ENCODE results near the gene ZC3H11A.

The ZC3H11A gene

GRCh38 chr1:203799157-203799556 is 3.7 kb downstream of the ZC3H11A start:
- no peak for DNase-seq (ENCODE audit: low read depth)
- TF ChIP-seq CTCF (conservative IDR thresholded peaks at IDR 0.05; ENCODE audit: low read depth, low read length) = no peak
- H3K4me3 ChIP-seq (ENCODE audit: low read length) = no peak overlapping the region

GRCh38 chr1:203799971-203800370 is 4.5 kb downstream of the ZC3H11A start:
- DNase-seq (ENCODE audit: low read depth) = no peak
- no peak for TF ChIP-seq CTCF (conservative IDR thresholded peaks at IDR 0.05; ENCODE audit: low read depth, low read length)
- H3K4me3 ChIP-seq (ENCODE audit: low read length) = no peak overlapping the region

- no peak for DNase-seq (ENCODE audit: low read depth)
- TF ChIP-seq CTCF (conservative IDR thresholded peaks at IDR 0.05; ENCODE audit: low read depth, low read length) = no peak
- H3K4me3 ChIP-seq (ENCODE audit: low read length) = no peak overlapping the region
Observed at GRCh38 chr1:203805689-203806088, 10.3 kb downstream of the ZC3H11A start.

- no peak overlapping the region for H3K4me3 ChIP-seq (ENCODE audit: low read length)
- TF ChIP-seq CTCF (conservative IDR thresholded peaks at IDR 0.05; ENCODE audit: low read depth, low read length) = no peak
- DNase-seq (ENCODE audit: low read depth) = no peak
Observed at GRCh38 chr1:203807196-203807595, 11.8 kb downstream of the ZC3H11A start.

GRCh38 chr1:203813581-203814341 is 18.3 kb downstream of the ZC3H11A start:
- no peak for DNase-seq (ENCODE audit: low read depth)
- H3K4me3 ChIP-seq (ENCODE audit: low read length) = no peak overlapping the region
- TF ChIP-seq CTCF (conservative IDR thresholded peaks at IDR 0.05; ENCODE audit: low read depth, low read length) = no peak

- TF ChIP-seq CTCF (conservative IDR thresholded peaks at IDR 0.05; ENCODE audit: low read depth, low read length) = no peak
- no peak for DNase-seq (ENCODE audit: low read depth)
- H3K4me3 ChIP-seq (ENCODE audit: low read length) = no peak overlapping the region
Observed at GRCh38 chr1:203818399-203818798, 23.0 kb downstream of the ZC3H11A start.

- no peak overlapping the region for H3K4me3 ChIP-seq (ENCODE audit: low read length)
- DNase-seq (ENCODE audit: low read depth) = no peak
- no peak for TF ChIP-seq CTCF (conservative IDR thresholded peaks at IDR 0.05; ENCODE audit: low read depth, low read length)
Observed at GRCh38 chr1:203823306-203823705, 27.9 kb downstream of the ZC3H11A start.

All from retinal pigment epithelial cell (primary cell).